ENCODE measurements around the gene SCGN.

SCGN gene

DNA sequence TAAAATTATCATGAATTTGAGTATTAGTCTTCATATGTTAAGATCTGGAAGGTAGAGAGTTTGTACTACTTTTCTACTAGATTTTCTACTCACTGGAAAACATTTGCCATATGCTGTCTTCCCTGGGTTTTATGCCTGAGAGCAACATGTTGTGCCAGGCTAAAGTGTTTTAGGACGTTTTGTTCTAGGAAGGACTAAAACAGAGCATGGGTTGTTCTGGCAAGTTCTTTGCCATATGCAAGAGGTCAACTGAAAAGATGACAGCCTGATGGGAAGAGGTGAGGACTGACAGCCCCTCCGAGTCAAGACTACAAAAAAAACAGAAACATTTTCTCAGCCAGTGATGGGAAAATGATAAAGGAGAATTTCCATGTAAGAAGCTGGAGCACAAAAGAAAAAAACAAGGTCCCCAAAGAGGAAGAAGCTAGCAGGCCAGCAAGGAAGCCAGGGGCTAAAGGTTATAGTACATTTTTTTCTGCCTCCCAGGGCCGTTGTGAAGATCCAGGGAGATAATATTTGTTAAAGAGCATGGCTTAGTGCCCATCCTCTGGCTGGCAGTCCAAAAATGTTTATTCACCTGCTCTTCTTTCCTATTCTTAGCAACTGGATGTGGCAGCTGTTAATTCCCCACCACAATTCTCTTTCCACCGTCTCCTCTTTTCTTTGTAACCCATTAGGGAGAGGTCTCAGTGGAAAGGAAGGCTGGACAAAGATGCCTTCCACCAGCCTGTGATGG, 7.8 kb downstream of the SCGN start:
- H3K4me1 ChIP-seq (ENCODE audit: control insufficient read depth, insufficient read depth, low read length), result no peaks in the 10 kb centered on the region
- no peak overlapping the region for H3K27ac ChIP-seq (ENCODE audit: insufficient read depth, low read depth, low read length, poor library complexity, severe bottlenecking)
- H3K4me3 ChIP-seq (ENCODE audit: insufficient read depth, low read depth, low read length), result no peak overlapping the region
- 68 to 71% methylated on average over 4 of the region's 4 CpGs for WGBS, 2 experiments
- H3K27me3 ChIP-seq (ENCODE audit: control insufficient read depth, insufficient read depth, low read length, poor library complexity, severe bottlenecking), result peaks cover 8% of the 10 kb centered on the region
- no peaks in the 10 kb centered on the region for H3K36me3 ChIP-seq (ENCODE audit: control insufficient read depth, insufficient read depth, low read length)
- no peaks in the 10 kb centered on the region for H3K9me3 ChIP-seq (ENCODE audit: control insufficient read depth, low read length)

DNA sequence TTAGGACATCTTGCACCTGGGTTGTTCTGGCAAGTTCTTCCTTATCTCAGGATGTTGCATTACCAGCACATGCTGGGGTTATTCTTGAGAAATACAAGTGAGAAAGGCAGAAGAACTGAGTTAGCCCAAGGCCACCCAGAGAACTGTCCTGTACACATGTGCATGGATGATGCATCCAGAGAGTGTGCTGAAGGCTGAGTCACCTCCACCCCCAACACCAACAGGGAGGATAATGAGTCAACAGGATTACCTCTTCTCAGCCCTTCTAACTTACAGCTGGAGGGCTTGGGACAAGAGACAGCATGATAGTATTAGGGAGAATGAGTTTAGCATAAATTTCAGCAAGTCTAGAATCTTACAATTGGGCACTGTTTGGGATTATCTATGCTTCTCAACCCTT, 8.5 kb downstream of the SCGN start:
- Histone ChIP-seq H3K4me1 (ENCODE audit: control insufficient read depth, insufficient read depth, low read length) (no peaks in the 10 kb centered on the region), H3K36me3 (ENCODE audit: control insufficient read depth, insufficient read depth, low read length) (no peaks in the 10 kb centered on the region), H3K27me3 (ENCODE audit: control insufficient read depth, insufficient read depth, low read length, poor library complexity, severe bottlenecking) (peaks cover under 1% of the 10 kb centered on the region), H3K9me3 (ENCODE audit: control insufficient read depth, low read length) (no peaks in the 10 kb centered on the region), H3K27ac (ENCODE audit: insufficient read depth, low read depth, low read length, poor library complexity, severe bottlenecking) (no peak overlapping the region), H3K4me3 (ENCODE audit: insufficient read depth, low read depth, low read length) (no peak overlapping the region)

DNA sequence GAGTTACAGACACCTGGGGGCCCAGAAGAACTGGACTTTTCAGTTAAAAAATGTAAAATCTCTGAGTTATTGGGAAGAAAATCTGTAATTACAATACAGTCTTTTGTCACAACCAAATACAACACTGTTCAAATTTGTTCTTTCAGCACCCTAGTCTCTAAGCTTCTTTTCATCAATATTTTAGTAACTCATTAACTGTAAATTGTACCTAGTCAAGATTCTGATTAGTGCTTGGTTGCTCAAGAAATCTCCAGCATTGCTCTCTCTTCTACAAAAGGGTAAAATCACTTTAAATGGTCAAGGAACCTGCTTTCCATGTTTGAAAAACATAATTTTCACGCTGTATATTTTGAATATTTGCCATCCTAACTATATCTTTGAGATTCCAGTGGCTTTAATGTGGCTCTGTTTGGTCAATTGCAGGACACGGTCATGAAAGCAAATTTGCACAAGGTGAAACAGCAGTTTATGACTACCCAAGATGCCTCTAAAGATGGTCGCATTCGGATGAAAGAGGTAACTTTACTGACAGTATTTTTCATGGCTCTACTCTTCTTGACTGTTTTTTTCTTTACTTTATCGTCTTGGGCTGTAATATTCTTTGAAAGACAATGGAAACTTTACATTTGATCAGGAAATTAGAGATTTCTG, 9.2 kb downstream of the SCGN start:
- Histone ChIP-seq H3K27me3 (ENCODE audit: control insufficient read depth, insufficient read depth, low read length, poor library complexity, severe bottlenecking) (no peaks in the 10 kb centered on the region), H3K27ac (ENCODE audit: insufficient read depth, low read depth, low read length, poor library complexity, severe bottlenecking) (no peak overlapping the region), H3K9me3 (ENCODE audit: control insufficient read depth, low read length) (no peaks in the 10 kb centered on the region), H3K4me1 (ENCODE audit: control insufficient read depth, insufficient read depth, low read length) (no peaks in the 10 kb centered on the region), H3K36me3 (ENCODE audit: control insufficient read depth, insufficient read depth, low read length) (no peaks in the 10 kb centered on the region), H3K4me3 (ENCODE audit: insufficient read depth, low read depth, low read length) (no peak overlapping the region)
- WGBS, 2 experiments, result 91 to 95% methylated on average over 5 of the region's 5 CpGs

DNA sequence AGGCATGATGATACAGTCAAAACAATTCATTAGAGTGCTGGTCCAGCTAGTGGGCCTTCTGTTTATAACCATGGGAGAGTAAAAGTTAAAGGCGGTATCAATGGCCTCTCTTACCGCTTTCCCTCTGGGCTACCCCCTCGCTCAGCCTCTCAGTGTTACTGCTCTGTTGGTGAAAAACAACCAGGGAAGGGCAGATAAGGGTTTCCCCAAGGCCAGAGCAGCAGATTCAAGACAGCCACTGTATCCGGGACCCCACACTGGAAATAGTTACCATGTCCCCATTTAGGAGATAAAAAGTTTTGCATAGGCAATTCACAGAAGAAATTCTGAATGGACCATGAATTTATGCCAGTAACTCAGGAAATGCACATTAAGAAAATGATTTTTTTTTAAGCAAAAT, 13.4 kb downstream of the SCGN start:
- Histone ChIP-seq H3K27me3 (ENCODE audit: control insufficient read depth, insufficient read depth, low read length, poor library complexity, severe bottlenecking) (no peaks in the 10 kb centered on the region), H3K9me3 (ENCODE audit: control insufficient read depth, low read length) (no peaks in the 10 kb centered on the region), H3K27ac (ENCODE audit: insufficient read depth, low read depth, low read length, poor library complexity, severe bottlenecking) (no peak overlapping the region), H3K4me3 (ENCODE audit: insufficient read depth, low read depth, low read length) (no peak overlapping the region), H3K4me1 (ENCODE audit: control insufficient read depth, insufficient read depth, low read length) (no peaks in the 10 kb centered on the region), H3K36me3 (ENCODE audit: control insufficient read depth, insufficient read depth, low read length) (no peaks in the 10 kb centered on the region)
- WGBS, 2 experiments, result 92 to 95% methylated on average over 4 of the region's 4 CpGs

DNA sequence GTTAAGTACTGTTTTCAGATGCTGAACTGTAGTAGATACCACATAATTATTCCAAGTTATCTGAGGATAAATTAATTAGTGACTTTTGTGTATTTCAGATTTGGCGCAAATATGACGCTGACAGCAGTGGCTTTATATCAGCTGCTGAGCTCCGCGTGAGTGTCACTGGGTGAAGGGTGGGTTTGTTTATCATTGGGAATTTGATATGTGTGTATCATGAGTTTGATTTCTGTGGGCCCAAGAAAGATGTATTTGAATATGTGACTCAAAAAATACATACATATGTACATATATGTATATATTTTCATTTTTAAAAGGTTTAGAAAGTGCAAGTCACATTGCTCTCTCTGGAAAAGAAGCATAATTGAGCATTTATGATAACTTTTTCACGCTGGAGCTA, 17.4 kb downstream of the SCGN start:
- Histone ChIP-seq H3K4me3 (ENCODE audit: insufficient read depth, low read depth, low read length) (no peak overlapping the region), H3K4me1 (ENCODE audit: control insufficient read depth, insufficient read depth, low read length) (no peaks in the 10 kb centered on the region), H3K36me3 (ENCODE audit: control insufficient read depth, insufficient read depth, low read length) (no peaks in the 10 kb centered on the region), H3K27me3 (ENCODE audit: control insufficient read depth, insufficient read depth, low read length, poor library complexity, severe bottlenecking) (no peaks in the 10 kb centered on the region), H3K9me3 (ENCODE audit: control insufficient read depth, low read length) (no peaks in the 10 kb centered on the region), H3K27ac (ENCODE audit: insufficient read depth, low read depth, low read length, poor library complexity, severe bottlenecking) (no peak overlapping the region)
- WGBS, 2 experiments, result 97 to 99% methylated on average over 5 of the region's 5 CpGs

DNA sequence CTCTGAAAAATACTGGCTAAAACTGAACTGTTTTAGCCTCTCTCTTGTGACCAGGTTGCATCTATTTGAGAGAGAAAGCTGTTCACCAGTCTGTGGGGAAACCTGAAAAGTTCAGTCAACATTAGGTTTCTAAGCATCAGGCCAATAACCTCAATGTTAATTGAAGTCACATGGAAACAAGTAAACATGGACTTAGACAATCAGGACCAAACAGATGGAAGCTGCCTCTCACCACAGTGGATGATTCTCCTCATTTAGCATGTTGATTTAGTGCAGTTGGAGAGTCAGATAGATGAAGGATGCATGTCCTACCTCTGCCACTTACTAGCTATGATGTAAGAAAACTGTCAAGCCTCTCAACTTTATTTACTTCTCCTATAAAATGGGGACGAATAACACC, 18.2 kb downstream of the SCGN start:
- Histone ChIP-seq H3K4me3 (ENCODE audit: insufficient read depth, low read depth, low read length) (no peak overlapping the region), H3K27ac (ENCODE audit: insufficient read depth, low read depth, low read length, poor library complexity, severe bottlenecking) (no peak overlapping the region), H3K4me1 (ENCODE audit: control insufficient read depth, insufficient read depth, low read length) (no peaks in the 10 kb centered on the region), H3K9me3 (ENCODE audit: control insufficient read depth, low read length) (no peaks in the 10 kb centered on the region), H3K36me3 (ENCODE audit: control insufficient read depth, insufficient read depth, low read length) (no peaks in the 10 kb centered on the region), H3K27me3 (ENCODE audit: control insufficient read depth, insufficient read depth, low read length, poor library complexity, severe bottlenecking) (no peaks in the 10 kb centered on the region)
- 71% methylated on average over 1 of the region's 1 CpG; no CpG with 5 or more reads in 1 of the 2 experiments for WGBS, 2 experiments

DNA sequence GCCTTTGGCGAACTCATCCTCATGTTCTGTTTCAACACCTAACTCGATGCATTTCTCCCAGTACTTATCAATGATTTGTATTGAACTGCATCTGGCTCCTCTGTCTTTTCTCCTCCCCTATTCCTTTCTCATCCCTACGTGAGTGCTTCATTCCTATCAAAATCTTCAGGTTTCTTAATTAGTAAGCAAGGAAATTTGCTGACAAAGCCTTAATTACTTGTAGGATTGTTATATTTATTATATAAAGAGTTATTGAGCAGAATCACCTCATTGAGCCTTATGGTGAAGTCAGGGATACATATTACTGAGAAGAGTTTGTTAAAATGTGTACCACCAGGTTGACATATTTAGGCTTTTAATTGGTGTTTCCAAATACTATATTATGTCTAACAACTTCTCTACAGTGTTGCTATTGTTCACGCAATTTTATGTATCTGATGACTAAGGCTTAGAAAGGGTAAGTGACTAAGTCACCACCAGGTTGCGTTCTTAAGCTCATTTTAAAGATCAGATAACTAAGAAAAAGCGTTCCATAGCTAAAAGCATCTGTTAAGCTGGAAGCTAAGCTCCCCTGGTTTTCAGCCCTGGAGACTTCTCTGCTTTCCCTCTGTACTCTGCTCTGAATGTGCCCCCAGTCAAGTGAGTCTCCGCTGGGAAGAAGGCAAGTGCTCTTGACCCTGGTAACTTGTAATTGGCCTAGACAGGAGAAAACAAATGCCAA, 18.9 kb downstream of the SCGN start:
- H3K27ac ChIP-seq (ENCODE audit: insufficient read depth, low read depth, low read length, poor library complexity, severe bottlenecking), result no peak overlapping the region

DNA sequence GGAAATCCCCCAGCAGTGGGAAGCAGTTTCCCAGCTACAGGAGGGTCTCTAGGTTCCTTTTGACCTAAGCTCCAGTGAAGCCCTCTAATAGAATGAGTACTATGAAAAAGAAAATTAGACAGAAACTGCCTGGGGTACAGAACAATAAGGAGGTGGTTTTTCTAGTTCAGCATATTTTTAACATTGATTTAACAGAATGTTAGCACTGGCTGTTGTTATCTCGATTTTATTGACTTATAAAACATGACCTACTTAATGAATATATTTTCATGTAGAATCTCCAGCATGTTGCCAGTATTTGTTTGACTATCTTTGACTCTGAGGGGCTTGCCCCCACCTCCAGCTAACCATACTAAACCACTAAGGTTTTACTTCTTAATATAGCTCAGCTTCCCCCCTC, 19.6 kb downstream of the SCGN start:
- H3K9me3 ChIP-seq (ENCODE audit: control insufficient read depth, low read length), result no peaks in the 10 kb centered on the region
- no peak overlapping the region for H3K4me3 ChIP-seq (ENCODE audit: insufficient read depth, low read depth, low read length)
- H3K27ac ChIP-seq (ENCODE audit: insufficient read depth, low read depth, low read length, poor library complexity, severe bottlenecking), result no peak overlapping the region
- no peaks in the 10 kb centered on the region for H3K27me3 ChIP-seq (ENCODE audit: control insufficient read depth, insufficient read depth, low read length, poor library complexity, severe bottlenecking)
- H3K4me1 ChIP-seq (ENCODE audit: control insufficient read depth, insufficient read depth, low read length), result no peaks in the 10 kb centered on the region
- WGBS, 2 experiments, result 83% methylated on average over 1 of the region's 1 CpG; no CpG with 5 or more reads in 1 of the 2 experiments
- no peaks in the 10 kb centered on the region for H3K36me3 ChIP-seq (ENCODE audit: control insufficient read depth, insufficient read depth, low read length)

More for the DNA sequence above, 18.9 kb downstream of the SCGN start:
- Histone ChIP-seq H3K4me3 (ENCODE audit: insufficient read depth, low read depth, low read length) (no peak overlapping the region), H3K4me1 (ENCODE audit: control insufficient read depth, insufficient read depth, low read length) (no peaks in the 10 kb centered on the region), H3K36me3 (ENCODE audit: control insufficient read depth, insufficient read depth, low read length) (no peaks in the 10 kb centered on the region), H3K9me3 (ENCODE audit: control insufficient read depth, low read length) (no peaks in the 10 kb centered on the region), H3K27me3 (ENCODE audit: control insufficient read depth, insufficient read depth, low read length, poor library complexity, severe bottlenecking) (no peaks in the 10 kb centered on the region)
- 91% methylated on average over 6 to 7 of the region's 7 CpGs for WGBS, 2 experiments

DNA sequence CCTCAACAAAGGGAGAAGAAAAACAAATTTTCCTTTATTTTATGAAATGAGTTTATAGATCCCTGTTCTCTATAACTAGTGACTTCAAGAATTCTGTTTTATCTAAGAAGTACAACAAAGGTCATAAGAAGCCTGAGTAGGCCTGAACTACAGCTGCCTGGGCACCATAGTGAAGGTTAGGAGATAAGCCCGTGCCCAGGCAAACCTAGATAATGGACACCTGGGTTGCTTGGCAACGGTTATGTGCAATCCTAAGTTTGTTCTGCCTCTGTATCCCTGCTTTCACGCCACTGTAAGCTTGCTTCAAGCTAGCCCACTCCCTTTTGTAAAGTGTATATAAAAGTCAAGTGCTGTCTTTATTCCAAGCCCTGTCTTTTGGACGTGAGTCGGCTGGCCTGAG, 23.2 kb downstream of the SCGN start:
- Histone ChIP-seq H3K27ac (ENCODE audit: insufficient read depth, low read depth, low read length, poor library complexity, severe bottlenecking) (no peak overlapping the region), H3K27me3 (ENCODE audit: control insufficient read depth, insufficient read depth, low read length, poor library complexity, severe bottlenecking) (no peaks in the 10 kb centered on the region), H3K36me3 (ENCODE audit: control insufficient read depth, insufficient read depth, low read length) (no peaks in the 10 kb centered on the region), H3K9me3 (ENCODE audit: control insufficient read depth, low read length) (no peaks in the 10 kb centered on the region), H3K4me3 (ENCODE audit: insufficient read depth, low read depth, low read length) (no peak overlapping the region), H3K4me1 (ENCODE audit: control insufficient read depth, insufficient read depth, low read length) (no peaks in the 10 kb centered on the region)
- 95 to 96% methylated on average over 5 of the region's 5 CpGs for WGBS, 2 experiments

DNA sequence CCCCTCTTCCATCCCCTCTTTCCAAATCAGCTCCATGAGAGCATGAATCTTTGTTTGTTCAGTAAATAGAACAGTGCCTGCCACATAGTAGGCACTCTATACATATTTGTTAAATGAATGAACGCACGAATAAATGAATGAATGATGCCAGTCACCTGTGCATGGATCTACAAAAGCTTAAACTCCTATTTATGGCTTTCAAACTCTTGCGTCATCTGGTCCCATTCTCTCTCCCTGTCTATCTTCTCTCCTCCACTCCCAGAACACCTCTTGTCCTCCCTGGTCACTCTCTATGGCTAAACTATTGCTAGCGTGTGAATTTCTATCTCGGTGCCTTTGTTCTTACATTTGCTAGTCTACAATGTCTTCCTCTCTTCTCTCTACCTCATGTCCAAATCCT, 24.8 kb downstream of the SCGN start:
- Histone ChIP-seq H3K27ac (ENCODE audit: insufficient read depth, low read depth, low read length, poor library complexity, severe bottlenecking) (no peak overlapping the region), H3K27me3 (ENCODE audit: control insufficient read depth, insufficient read depth, low read length, poor library complexity, severe bottlenecking) (no peaks in the 10 kb centered on the region), H3K9me3 (ENCODE audit: control insufficient read depth, low read length) (no peaks in the 10 kb centered on the region), H3K4me1 (ENCODE audit: control insufficient read depth, insufficient read depth, low read length) (no peaks in the 10 kb centered on the region), H3K4me3 (ENCODE audit: insufficient read depth, low read depth, low read length) (no peak overlapping the region), H3K36me3 (ENCODE audit: control insufficient read depth, insufficient read depth, low read length) (no peaks in the 10 kb centered on the region)
- WGBS, 2 experiments, result 72 to 73% methylated on average over 5 of the region's 5 CpGs

All from ectodermal cell (in vitro differentiated cells).